Keratinocyte (primary cell): Measurements from ENCODE around the gene ENTPD8. TPM values are rescaled to one million over a fixed set of nuclear protein-coding genes. Genes with fewer than 3 reads are reported as not detected.

Experiments
- DNase-seq: peaks from one replicate; pipeline ENCODE4 v3.0.0-alpha.2; 2011; ENCODE audit warnings: low read depth, missing footprints, low spot score
- FAIRE-seq: peaks from 2 replicates; lab custom pipeline; 2011; peaks lifted over from hg19 to GRCh38; lab: Jason Lieb, UNC
- H2AFZ ChIP-seq: 2 replicates; pipeline ENCODE4 v1.6.0; 2012; ENCODE audit warnings: low read length, control low read depth, inconsistent platforms; ENCODE audit not compliant: control insufficient read depth
- H3K27ac ChIP-seq: 2 replicates; pipeline ENCODE4 v1.5.1; 2011; ENCODE audit warnings: low read length; ENCODE audit not compliant: control insufficient read depth, insufficient read depth
- H3K27me3 ChIP-seq: 3 replicates; pipeline ENCODE4 v1.6.0; 2011; ENCODE audit warnings: low read length; ENCODE audit not compliant: control insufficient read depth, insufficient read depth; ENCODE audit errors: extremely low read depth
- H3K36me3 ChIP-seq, 2 experiments: 2 replicates in 1 of 2; 3 replicates in 1 of 2; pipeline ENCODE4 v1.5.1; 2011; ENCODE audit warnings: low read length in 2 of 2, mild to moderate bottlenecking in 1 of 2; ENCODE audit not compliant: control insufficient read depth in 2 of 2, insufficient read depth in 2 of 2; ENCODE audit errors: extremely low read depth in 1 of 2
- H3K4me1 ChIP-seq: 3 replicates; pipeline ENCODE4 v1.5.1; 2011; ENCODE audit warnings: low read length; ENCODE audit not compliant: control insufficient read depth, insufficient read depth; ENCODE audit errors: extremely low read depth
- H3K4me2 ChIP-seq: 3 replicates; pipeline ENCODE4 v1.6.0; 2011; ENCODE audit warnings: low read depth, low read length; ENCODE audit not compliant: control insufficient read depth, insufficient read depth; ENCODE audit errors: extremely low read depth
- H3K4me3 ChIP-seq, 3 experiments: fragments of 200-600 bp in 1 of 3; sonication (generic) in 1 of 3; 2 replicates in 2 of 3; 3 replicates in 1 of 3; pipeline ENCODE4 v1.5.1; 2011 to 2016; ENCODE audit warnings: low read length in 3 of 3, mild to moderate bottlenecking in 3 of 3, control low read depth in 2 of 3, inconsistent platforms in 1 of 3, low read depth in 1 of 3, mixed read lengths in 1 of 3, mixed run types in 1 of 3, moderate library complexity in 1 of 3; ENCODE audit not compliant: control insufficient read depth in 2 of 3, insufficient read depth in 2 of 3; ENCODE audit errors: extremely low read depth in 1 of 3
- H3K79me2 ChIP-seq: 2 replicates; pipeline ENCODE4 v1.6.0; 2012; ENCODE audit warnings: low read length; ENCODE audit not compliant: control insufficient read depth, insufficient read depth
- H3K9ac ChIP-seq: 3 replicates; pipeline ENCODE4 v1.6.0; 2011; ENCODE audit warnings: low read length; ENCODE audit not compliant: control insufficient read depth, insufficient read depth; ENCODE audit errors: extremely low read depth
- H3K9me1 ChIP-seq: 3 replicates; pipeline ENCODE4 v1.6.0; 2011; ENCODE audit warnings: low read length; ENCODE audit not compliant: control insufficient read depth, insufficient read depth; ENCODE audit errors: extremely low read depth
- H3K9me3 ChIP-seq: 2 replicates; pipeline ENCODE4 v1.5.1; 2012; ENCODE audit warnings: low read depth, low read length; ENCODE audit not compliant: control insufficient read depth
- H4K20me1 ChIP-seq: 3 replicates; pipeline ENCODE4 v1.6.0; 2011; ENCODE audit warnings: low read length; ENCODE audit not compliant: control insufficient read depth, insufficient read depth; ENCODE audit errors: extremely low read depth
- CTCF ChIP-seq, 3 experiments: IDR thresholded peaks in 1 of 3; conservative IDR thresholded peaks in 1 of 3; optimal IDR thresholded peaks in 1 of 3; 2 replicates in 2 of 3; 3 replicates in 1 of 3; pipeline versions ENCODE3 to v1.5.1; 2011; ENCODE audit warnings: low read length in 3 of 3, mild to moderate bottlenecking in 3 of 3, moderate library complexity in 2 of 3, control low read depth in 1 of 3, inconsistent platforms in 1 of 3; ENCODE audit not compliant: insufficient read depth in 2 of 3; ENCODE audit errors: extremely low read depth in 1 of 3
- EZH2 ChIP-seq: IDR thresholded peaks from one replicate; pipeline ENCODE4 v1.6.1; 2012; ENCODE audit warnings: inconsistent platforms, mild to moderate bottlenecking, low read length, moderate library complexity
- dilution Hi-C: fragments of 300-500 bp; cut with MboI; formaldehyde crosslinking; loops from one replicate; pipeline ENCODE4 v1.7.0; 2020; ENCODE audit warnings: low sequenced_read_pairs; ENCODE audit not compliant: extremely low pct_ligation_motif_present
- polyA plus RNA-seq, 5 experiments: library from polyadenylated mRNA; depleted of rRNA in 3 of 5; stranded (reverse) in 3 of 5; stranded (forward) in 1 of 5; unstranded in 1 of 5; fragments of >200 nt; gene quantifications; 1 replicate in 1 of 5; 2 replicates in 3 of 5; 3 replicates in 1 of 5; pipeline versions ENCODE4 v1.2.1 to v1.2.3, GENCODE V29; 2011 to 2012; ENCODE audit warnings: missing spikeins in 2 of 5, low read depth in 1 of 5, low replicate concordance in 1 of 5

ENTPD8 gene
- polyA plus RNA-seq, 1 donor (not counting 4 experiments of a cell fraction or from before 2014, with no cell fraction given): not detected

- H3K79me2 ChIP-seq: peaks cover 3% of the 10 kb centered on the region
- TF ChIP-seq CTCF (optimal IDR thresholded peaks at IDR 0.05 in 1 of 3, IDR thresholded peaks at IDR 0.05 in 1 of 3, conservative IDR thresholded peaks at IDR 0.05 in 1 of 3; ENCODE audit: extremely low read depth in 1 of 3, insufficient read depth in 2 of 3, low read length in 3 of 3) (no peak), EZH2 (no peak)
- FAIRE-seq (no peak), DNase-seq (no peak)
- H3K36me3 ChIP-seq: no peaks in the 10 kb centered on the region
- H3K4me1 ChIP-seq: peaks cover 4% of the 10 kb centered on the region
- no peak overlapping the region for H3K4me2 ChIP-seq
- H4K20me1 ChIP-seq: no peaks in the 10 kb centered on the region
- H3K9me1 ChIP-seq: no peaks in the 10 kb centered on the region
- H3K9ac ChIP-seq: no peak overlapping the region
- no peak overlapping the region for H3K27ac ChIP-seq
- peaks cover 15% of the 10 kb centered on the region for H3K27me3 ChIP-seq
- dilution Hi-C loops: no loop called here
- no peak overlapping the region for H2AFZ ChIP-seq
- no peaks in the 10 kb centered on the region for H3K9me3 ChIP-seq
- no peak overlapping the region for H3K4me3 ChIP-seq
Measured at GRCh38 chr9:137462986-137463930, 22.1 kb upstream of the ENTPD8 start.

- H3K27ac ChIP-seq: no peak overlapping the region
- dilution Hi-C loops: no loop called here
- H2AFZ ChIP-seq: no peak overlapping the region
- TF ChIP-seq CTCF (optimal IDR thresholded peaks at IDR 0.05 in 1 of 3, IDR thresholded peaks at IDR 0.05 in 1 of 3, conservative IDR thresholded peaks at IDR 0.05 in 1 of 3; ENCODE audit: extremely low read depth in 1 of 3, insufficient read depth in 2 of 3, low read length in 3 of 3) (no peak), EZH2 (no peak)
- no peaks in the 10 kb centered on the region for H3K9me1 ChIP-seq
- H3K4me3 ChIP-seq: no peak overlapping the region
- no peaks in the 10 kb centered on the region for H3K36me3 ChIP-seq
- peaks cover 10% of the 10 kb centered on the region for H3K4me1 ChIP-seq
- peaks cover 15% of the 10 kb centered on the region for H3K27me3 ChIP-seq
- H4K20me1 ChIP-seq: no peaks in the 10 kb centered on the region
- no peak overlapping the region for H3K9ac ChIP-seq
- no peak for DNase-seq
- no peaks in the 10 kb centered on the region for H3K9me3 ChIP-seq
- peaks cover 7% of the 10 kb centered on the region for H3K79me2 ChIP-seq
- H3K4me2 ChIP-seq: no peak overlapping the region
- FAIRE-seq: no peak
Measured at GRCh38 chr9:137462396-137462985, 21.3 kb upstream of the ENTPD8 start.
